Measurements from ENCODE around the gene EXT2.

EXT2 gene

DNA sequence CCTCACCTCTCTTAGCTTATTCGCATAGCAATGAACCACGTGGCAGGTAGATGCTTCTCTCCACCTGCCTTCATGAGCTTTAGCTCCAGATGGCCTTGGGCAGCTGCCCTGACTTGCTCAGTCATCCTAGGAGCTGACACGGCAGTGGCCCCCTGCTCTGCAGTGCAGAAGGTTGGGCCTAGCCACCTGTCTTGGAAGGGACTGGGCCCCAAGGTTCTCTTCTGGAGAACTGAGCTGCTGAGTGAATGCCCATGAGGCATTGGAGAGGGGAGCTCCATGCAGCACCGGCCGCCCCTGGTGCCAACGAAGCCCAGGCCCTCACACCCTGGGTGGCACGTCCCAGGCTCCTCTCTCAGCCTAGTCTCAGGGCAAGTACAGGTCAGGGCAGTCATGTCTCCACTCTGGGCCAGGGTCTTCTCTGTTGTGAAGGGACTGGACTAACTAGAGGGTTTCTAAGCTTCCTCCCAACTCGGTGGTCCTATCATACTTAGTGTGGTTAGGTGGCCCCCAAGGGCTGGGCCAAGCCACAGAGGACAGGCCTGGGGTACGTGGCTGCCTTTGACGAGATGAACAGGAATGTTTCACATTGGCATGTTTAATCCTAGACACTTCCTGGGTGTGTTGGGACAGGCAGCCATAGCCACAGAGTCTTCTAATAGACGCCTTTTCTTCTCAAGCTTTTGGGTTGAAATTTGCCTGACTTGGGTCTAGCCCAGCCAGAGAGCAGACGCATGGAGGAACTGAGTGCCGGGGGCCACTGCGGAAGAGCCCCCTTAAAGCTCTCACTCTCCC lies 166.5 kb downstream of the EXT2 start:
- H3K23ac ChIP-seq (ENCODE audit: low read length in 2 of 2), result no peak overlapping the region
- no peak overlapping the region for H3K9ac ChIP-seq (ENCODE audit: low read length)
- H4K8ac ChIP-seq (ENCODE audit: low read length), result no peak overlapping the region
- no peak overlapping the region for H4K91ac ChIP-seq (ENCODE audit: low read length)
- no peak overlapping the region for H2BK12ac ChIP-seq (ENCODE audit: low read length in 2 of 2)
- H3K79me1 ChIP-seq (replicated peaks; ENCODE audit: low read length, poor library complexity, severe bottlenecking), result no peaks in the 10 kb centered on the region
- no peaks in the 10 kb centered on the region for H3K9me3 ChIP-seq (ENCODE audit: control insufficient read depth, low read length)
- H3K4me2 ChIP-seq (ENCODE audit: low read length, poor library complexity, severe bottlenecking), result no peak overlapping the region
- H2AFZ ChIP-seq (ENCODE audit: low read depth, low read length), result no peak overlapping the region
- H3K27ac ChIP-seq (ENCODE audit: low read length, poor library complexity, severe bottlenecking), result no peak overlapping the region
- no peak overlapping the region for H3K14ac ChIP-seq (ENCODE audit: low read length in 2 of 2)
- H2BK120ac ChIP-seq (ENCODE audit: low read depth, low read length), result no peak overlapping the region
- peaks cover 0 to 32% of the 10 kb centered on the region in 2 experiments for H3K27me3 ChIP-seq (ENCODE audit: control insufficient read depth in 1 of 2, insufficient read depth in 1 of 2, low read length in 2 of 2)
- no peak overlapping the region for H3K4ac ChIP-seq (ENCODE audit: low read depth in 1 of 2, low read length in 2 of 2)
- no peak overlapping the region for H2AK5ac ChIP-seq (ENCODE audit: low read length, severe bottlenecking)
- H2BK5ac ChIP-seq (ENCODE audit: low read depth, low read length, poor library complexity, severe bottlenecking), result no peak overlapping the region
- WGBS, result 88% methylated on average over 14 of the region's 14 CpGs
- H3K18ac ChIP-seq (ENCODE audit: low read depth in 1 of 2, low read length in 2 of 2), result no peak overlapping the region
- no peak overlapping the region for H3K4me3 ChIP-seq (ENCODE audit: insufficient read depth in 1 of 2, low read depth in 1 of 2, low read length in 2 of 2)
- no peak overlapping the region for H2BK15ac ChIP-seq (ENCODE audit: low read depth, poor library complexity, severe bottlenecking)
- H3K4me1 ChIP-seq (ENCODE audit: control insufficient read depth, insufficient read depth, low read depth, low read length), result no peaks in the 10 kb centered on the region
- no peak for DNase-seq
- peaks cover 0 to 5% of the 10 kb centered on the region in 2 experiments for H3K36me3 ChIP-seq (ENCODE audit: control insufficient read depth in 1 of 2, insufficient read depth in 2 of 2, low read depth in 1 of 2, low read length in 2 of 2)

DNA sequence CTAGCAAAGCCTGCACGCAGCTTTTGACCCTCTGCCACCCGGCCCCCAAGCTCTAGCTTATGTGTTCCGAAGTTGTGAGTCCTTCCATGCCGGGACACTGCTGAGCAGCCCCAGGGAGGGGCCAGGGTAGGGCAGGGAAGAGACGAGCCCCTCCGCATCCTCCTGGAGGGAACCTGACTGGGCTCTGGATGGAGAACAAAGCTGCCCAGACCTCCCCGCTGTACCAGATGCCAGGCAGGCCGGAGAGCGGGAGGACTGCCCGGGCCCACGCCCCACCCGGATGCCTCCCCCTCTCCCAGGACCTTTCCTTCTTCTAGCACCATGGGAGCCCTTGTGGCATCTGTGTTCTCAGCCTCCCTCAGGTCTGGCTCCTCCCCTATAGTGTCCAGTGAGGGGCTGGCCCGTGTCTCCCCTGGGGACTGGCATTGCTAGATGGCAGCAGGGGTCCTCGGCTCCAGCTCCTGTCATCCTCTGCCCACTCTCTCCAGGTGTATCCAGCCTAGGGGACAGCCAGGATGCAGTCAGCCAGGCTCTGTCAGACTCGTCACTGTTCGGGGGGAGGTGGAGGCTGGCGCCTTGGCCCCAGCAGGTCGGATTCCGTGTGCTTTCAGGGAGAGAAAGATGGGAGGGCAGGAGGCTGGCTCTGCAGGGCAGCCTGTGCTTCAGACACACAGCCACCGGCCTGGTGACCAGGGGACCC lies 168.4 kb downstream of the EXT2 start:
- H3K9ac ChIP-seq (ENCODE audit: low read length), result no peak overlapping the region
- no peak overlapping the region for H2BK120ac ChIP-seq (ENCODE audit: low read depth, low read length)
- peaks cover 0 to 30% of the 10 kb centered on the region in 2 experiments for H3K27me3 ChIP-seq (ENCODE audit: control insufficient read depth in 1 of 2, insufficient read depth in 1 of 2, low read length in 2 of 2)
- H3K9me3 ChIP-seq (ENCODE audit: control insufficient read depth, low read length), result no peaks in the 10 kb centered on the region
- no peak for DNase-seq
- H2BK12ac ChIP-seq (ENCODE audit: low read length in 2 of 2), result no peak overlapping the region
- no peak overlapping the region for H3K4ac ChIP-seq (ENCODE audit: low read depth in 1 of 2, low read length in 2 of 2)
- no peak overlapping the region for H3K27ac ChIP-seq (ENCODE audit: low read length, poor library complexity, severe bottlenecking)
- H2AFZ ChIP-seq (ENCODE audit: low read depth, low read length), result no peak overlapping the region
- H3K23ac ChIP-seq (ENCODE audit: low read length in 2 of 2), result no peak overlapping the region
- H3K18ac ChIP-seq (ENCODE audit: low read depth in 1 of 2, low read length in 2 of 2), result no peak overlapping the region
- H4K8ac ChIP-seq (ENCODE audit: low read length), result no peak overlapping the region
- H3K79me1 ChIP-seq (replicated peaks; ENCODE audit: low read length, poor library complexity, severe bottlenecking), result no peaks in the 10 kb centered on the region
- no peak overlapping the region for H2BK15ac ChIP-seq (ENCODE audit: low read depth, poor library complexity, severe bottlenecking)
- no peak overlapping the region for H4K91ac ChIP-seq (ENCODE audit: low read length)
- 87% methylated on average over 20 of the region's 20 CpGs for WGBS
- H3K36me3 ChIP-seq (ENCODE audit: control insufficient read depth in 1 of 2, insufficient read depth in 2 of 2, low read depth in 1 of 2, low read length in 2 of 2), result no peaks in the 10 kb centered on the region
- peak overlapping the region in 1 of 2 experiments; percentile 61 for H3K14ac ChIP-seq (ENCODE audit: low read length in 2 of 2)
- no peak overlapping the region for H2BK5ac ChIP-seq (ENCODE audit: low read depth, low read length, poor library complexity, severe bottlenecking)
- no peak overlapping the region for H3K4me2 ChIP-seq (ENCODE audit: low read length, poor library complexity, severe bottlenecking)
- H2AK5ac ChIP-seq (ENCODE audit: low read length, severe bottlenecking), result no peak overlapping the region
- H3K4me1 ChIP-seq (ENCODE audit: control insufficient read depth, insufficient read depth, low read depth, low read length), result no peaks in the 10 kb centered on the region
- H3K4me3 ChIP-seq (ENCODE audit: insufficient read depth in 1 of 2, low read depth in 1 of 2, low read length in 2 of 2), result no peak overlapping the region

- Histone ChIP-seq H2AFZ (ENCODE audit: low read depth, low read length) (no peak overlapping the region), H3K23ac (ENCODE audit: low read length in 2 of 2) (peak overlapping the region in 1 of 2 experiments; percentile 27), H2AK5ac (ENCODE audit: low read length, severe bottlenecking) (no peak overlapping the region), H3K27ac (ENCODE audit: low read length, poor library complexity, severe bottlenecking) (no peak overlapping the region), H3K9ac (ENCODE audit: low read length) (no peak overlapping the region), H3K4me1 (ENCODE audit: control insufficient read depth, insufficient read depth, low read depth, low read length) (peaks cover 1% of the 10 kb centered on the region), H3K9me3 (ENCODE audit: control insufficient read depth, low read length) (no peaks in the 10 kb centered on the region), H2BK120ac (ENCODE audit: low read depth, low read length) (no peak overlapping the region), H2BK15ac (ENCODE audit: low read depth, poor library complexity, severe bottlenecking) (no peak overlapping the region), H3K14ac (ENCODE audit: low read length in 2 of 2) (no peak overlapping the region), H2BK12ac (ENCODE audit: low read length in 2 of 2) (no peak overlapping the region), H4K91ac (ENCODE audit: low read length) (no peak overlapping the region), H3K4me3 (ENCODE audit: insufficient read depth in 1 of 2, low read depth in 1 of 2, low read length in 2 of 2) (no peak overlapping the region), H2BK5ac (ENCODE audit: low read depth, low read length, poor library complexity, severe bottlenecking) (no peak overlapping the region), H3K18ac (ENCODE audit: low read depth in 1 of 2, low read length in 2 of 2) (no peak overlapping the region), H3K4ac (ENCODE audit: low read depth in 1 of 2, low read length in 2 of 2) (no peak overlapping the region), H3K27me3 (ENCODE audit: control insufficient read depth in 1 of 2, insufficient read depth in 1 of 2, low read length in 2 of 2) (peaks cover 0 to 25% of the 10 kb centered on the region in 2 experiments), H3K4me2 (ENCODE audit: low read length, poor library complexity, severe bottlenecking) (no peak overlapping the region), H4K8ac (ENCODE audit: low read length) (no peak overlapping the region), H3K79me1 (replicated peaks; ENCODE audit: low read length, poor library complexity, severe bottlenecking) (no peaks in the 10 kb centered on the region), H3K36me3 (ENCODE audit: control insufficient read depth in 1 of 2, insufficient read depth in 2 of 2, low read depth in 1 of 2, low read length in 2 of 2) (no peaks in the 10 kb centered on the region)
- 84% methylated on average over 8 of the region's 8 CpGs for WGBS
- no peak for DNase-seq
Measured at GRCh38 chr11:44264438-44264749, 168.9 kb downstream of the EXT2 start.

GRCh38 chr11:44264761-44265160 lies 169.3 kb downstream of the EXT2 start:
- Histone ChIP-seq H3K4me3 (ENCODE audit: insufficient read depth in 1 of 2, low read depth in 1 of 2, low read length in 2 of 2) (peak overlapping the region in 1 of 2 experiments; percentile 22), H2BK120ac (ENCODE audit: low read depth, low read length) (no peak overlapping the region), H4K8ac (ENCODE audit: low read length) (no peak overlapping the region), H3K27ac (ENCODE audit: low read length, poor library complexity, severe bottlenecking) (no peak overlapping the region), H3K14ac (ENCODE audit: low read length in 2 of 2) (peak overlapping the region in 1 of 2 experiments; percentile 49), H2AFZ (ENCODE audit: low read depth, low read length) (no peak overlapping the region), H2AK5ac (ENCODE audit: low read length, severe bottlenecking) (no peak overlapping the region), H3K36me3 (ENCODE audit: control insufficient read depth in 1 of 2, insufficient read depth in 2 of 2, low read depth in 1 of 2, low read length in 2 of 2) (no peaks in the 10 kb centered on the region), H3K4me2 (ENCODE audit: low read length, poor library complexity, severe bottlenecking) (no peak overlapping the region), H3K18ac (ENCODE audit: low read depth in 1 of 2, low read length in 2 of 2) (no peak overlapping the region), H3K27me3 (ENCODE audit: control insufficient read depth in 1 of 2, insufficient read depth in 1 of 2, low read length in 2 of 2) (peaks cover 0 to 24% of the 10 kb centered on the region in 2 experiments), H3K79me1 (replicated peaks; ENCODE audit: low read length, poor library complexity, severe bottlenecking) (no peaks in the 10 kb centered on the region), H3K4me1 (ENCODE audit: control insufficient read depth, insufficient read depth, low read depth, low read length) (peaks cover 4% of the 10 kb centered on the region), H3K9ac (ENCODE audit: low read length) (no peak overlapping the region), H4K91ac (ENCODE audit: low read length) (no peak overlapping the region), H3K23ac (ENCODE audit: low read length in 2 of 2) (no peak overlapping the region), H2BK5ac (ENCODE audit: low read depth, low read length, poor library complexity, severe bottlenecking) (no peak overlapping the region), H3K9me3 (ENCODE audit: control insufficient read depth, low read length) (no peaks in the 10 kb centered on the region), H2BK15ac (ENCODE audit: low read depth, poor library complexity, severe bottlenecking) (no peak overlapping the region), H3K4ac (ENCODE audit: low read depth in 1 of 2, low read length in 2 of 2) (no peak overlapping the region), H2BK12ac (ENCODE audit: low read length in 2 of 2) (no peak overlapping the region)
- DNase-seq, result no peak
- WGBS, result 84% methylated on average over 18 of the region's 22 CpGs
